IPS-15b (cell line): Measurements from ENCODE around the gene LMLN.
"Not testable (repeated sequence)": the region's sequence is repeated elsewhere in the genome, so short reads cannot be mapped to it uniquely, and the experiment has no call there.

Experiments used
- H3K27me3 ChIP-seq: one replicate; pipeline ENCODE4 v1.6.1; 2013; ENCODE audit warnings: low read length; ENCODE audit not compliant: control insufficient read depth, insufficient read depth
- H3K36me3 ChIP-seq: one replicate; pipeline ENCODE4 v1.6.1; 2013; ENCODE audit warnings: low read length; ENCODE audit not compliant: control insufficient read depth, insufficient read depth
- H3K4me1 ChIP-seq: one replicate; pipeline ENCODE4 v1.6.1; 2013; ENCODE audit warnings: mild to moderate bottlenecking, low read length; ENCODE audit not compliant: control insufficient read depth, insufficient read depth
- H3K4me3 ChIP-seq: one replicate; pipeline ENCODE4 v1.5.1; 2013; ENCODE audit warnings: low read depth, low read length
- H3K9ac ChIP-seq: one replicate; pipeline ENCODE4 v1.6.1; 2013; ENCODE audit warnings: low read depth, mild to moderate bottlenecking, low read length
- H3K9me3 ChIP-seq: one replicate; pipeline ENCODE4 v1.6.1; 2013; ENCODE audit warnings: mild to moderate bottlenecking, low read length; ENCODE audit not compliant: control insufficient read depth, insufficient read depth

LMLN gene

GRCh38 chr3:197958848-197959247 lies 1.2 kb upstream of the LMLN start:
- not testable (repeated sequence) for H3K9me3 ChIP-seq, H3K9ac ChIP-seq, H3K4me1 ChIP-seq, H3K4me3 ChIP-seq, H3K27me3 ChIP-seq
- peaks cover 23% of the 10 kb centered on the region for H3K36me3 ChIP-seq

- Histone ChIP-seq H3K9me3 (no peaks in the 10 kb centered on the region), H3K4me1 (peaks cover 2% of the 10 kb centered on the region), H3K27me3 (peaks cover 3% of the 10 kb centered on the region), H3K9ac (no peak overlapping the region), H3K36me3 (peaks cover 16% of the 10 kb centered on the region), H3K4me3 (peak overlapping the region; percentile 95)
These were observed 522 bp upstream of the LMLN start for GRCh38 chr3:197959500-197959890.

GRCh38 chr3:197960694-197961581 lies 921 bp downstream of the LMLN start:
- peaks cover 2% of the 10 kb centered on the region for H3K36me3 ChIP-seq
- H3K27me3 ChIP-seq, result peaks cover 3% of the 10 kb centered on the region
- peaks cover 2% of the 10 kb centered on the region for H3K4me1 ChIP-seq
- no peaks in the 10 kb centered on the region for H3K9me3 ChIP-seq
- peak overlapping the region; percentile 95 for H3K4me3 ChIP-seq
- peak overlapping the region; percentile 32 for H3K9ac ChIP-seq

- Histone ChIP-seq H3K9ac (no peak overlapping the region), H3K36me3 (no peaks in the 10 kb centered on the region), H3K4me3 (no peak overlapping the region), H3K9me3 (no peaks in the 10 kb centered on the region), H3K27me3 (peaks cover 3% of the 10 kb centered on the region), H3K4me1 (peaks cover 2% of the 10 kb centered on the region)
These were observed 1.5 kb downstream of the LMLN start for GRCh38 chr3:197961582-197961945.

GRCh38 chr3:197963019-197963637 lies 3.1 kb downstream of the LMLN start:
- H3K36me3 ChIP-seq, result no peaks in the 10 kb centered on the region

GRCh38 chr3:197967337-197967989 lies 7.4 kb downstream of the LMLN start:
- H3K4me3 ChIP-seq, H3K4me1 ChIP-seq, H3K36me3 ChIP-seq, H3K27me3 ChIP-seq, H3K9ac ChIP-seq, H3K9me3 ChIP-seq: not testable (repeated sequence)

More at GRCh38 chr3:197963019-197963637, 3.1 kb downstream of the LMLN start:
- H3K9me3 ChIP-seq, result no peaks in the 10 kb centered on the region
- no peak overlapping the region for H3K4me3 ChIP-seq
- peaks cover 2% of the 10 kb centered on the region for H3K4me1 ChIP-seq
- no peak overlapping the region for H3K9ac ChIP-seq
- H3K27me3 ChIP-seq, result peaks cover 3% of the 10 kb centered on the region

- Histone ChIP-seq H3K4me1 (no peaks in the 10 kb centered on the region), H3K9ac (no peak overlapping the region), H3K4me3 (no peak overlapping the region), H3K27me3 (no peaks in the 10 kb centered on the region), H3K9me3 (no peaks in the 10 kb centered on the region), H3K36me3 (no peaks in the 10 kb centered on the region)
These were observed 10.6 kb downstream of the LMLN start for GRCh38 chr3:197970588-197970987.

- Histone ChIP-seq H3K4me3 (no peak overlapping the region), H3K9ac (no peak overlapping the region), H3K27me3 (no peaks in the 10 kb centered on the region), H3K9me3 (no peaks in the 10 kb centered on the region), H3K4me1 (no peaks in the 10 kb centered on the region), H3K36me3 (no peaks in the 10 kb centered on the region)
These were observed 14.0 kb downstream of the LMLN start for GRCh38 chr3:197974016-197974415.

GRCh38 chr3:197975311-197975710 lies 15.3 kb downstream of the LMLN start:
- Histone ChIP-seq H3K4me3 (no peak overlapping the region), H3K9me3 (no peaks in the 10 kb centered on the region), H3K36me3 (no peaks in the 10 kb centered on the region), H3K9ac (no peak overlapping the region), H3K4me1 (no peaks in the 10 kb centered on the region), H3K27me3 (no peaks in the 10 kb centered on the region)

- Histone ChIP-seq H3K4me1 (no peaks in the 10 kb centered on the region), H3K36me3 (no peaks in the 10 kb centered on the region), H3K9me3 (no peaks in the 10 kb centered on the region), H3K9ac (no peak overlapping the region), H3K4me3 (no peak overlapping the region), H3K27me3 (no peaks in the 10 kb centered on the region)
These were observed 23.1 kb downstream of the LMLN start for GRCh38 chr3:197983076-197983475.

GRCh38 chr3:197989651-197990050 lies 29.6 kb downstream of the LMLN start:
- no peaks in the 10 kb centered on the region for H3K36me3 ChIP-seq
- H3K9me3 ChIP-seq, result no peaks in the 10 kb centered on the region
- no peak overlapping the region for H3K4me3 ChIP-seq
- H3K4me1 ChIP-seq, result peaks cover 4% of the 10 kb centered on the region
- no peaks in the 10 kb centered on the region for H3K27me3 ChIP-seq
- H3K9ac ChIP-seq, result no peak overlapping the region

- Histone ChIP-seq H3K9me3 (no peaks in the 10 kb centered on the region), H3K9ac (no peak overlapping the region), H3K4me3 (no peak overlapping the region), H3K36me3 (no peaks in the 10 kb centered on the region), H3K4me1 (peaks cover 4% of the 10 kb centered on the region), H3K27me3 (no peaks in the 10 kb centered on the region)
These were observed 34.7 kb downstream of the LMLN start for GRCh38 chr3:197994736-197995135.
